Fibroblast of skin of right biceps (primary cell): ENCODE data around the gene DEDD.
A peak's percentile ranks its signal among the peaks of the same experiment; 100 is the strongest.

Experiments used
- DNase-seq: peaks from one replicate; pipeline ENCODE4 v3.0.0-alpha.2; 2013

Gene DEDD

GRCh38 chr1:161132410-161133219 lies at the start of gene DEDD:
Gene DEDD (minus strand): TSS chr1:161132667. CDS start chr1:161124462, 8,205 bp downstream.
- peak; percentile 98 for DNase-seq

- peak; percentile 70 for DNase-seq
Observed at GRCh38 chr1:161182214-161182613, 49.7 kb upstream of the DEDD start.

GRCh38 chr1:161180639-161181038 lies 48.2 kb upstream of the DEDD start:
- DNase-seq: peak; percentile 18

GRCh38 chr1:161179698-161180097 lies 47.2 kb upstream of the DEDD start:
- no peak for DNase-seq

- DNase-seq: no peak
Observed at GRCh38 chr1:161177936-161178244, 45.4 kb upstream of the DEDD start.

GRCh38 chr1:161177112-161177935 lies 44.9 kb upstream of the DEDD start, which contains the start of gene B4GALT3:
Gene B4GALT3 (minus strand): TSS chr1:161177507. CDS start chr1:161176060, 1,447 bp downstream.
- DNase-seq: peak; percentile 79

GRCh38 chr1:161176468-161177111 lies 44.1 kb upstream of the DEDD start:
- DNase-seq: no peak

GRCh38 chr1:161175771-161176453 lies 43.4 kb upstream of the DEDD start:
- DNase-seq: no peak

GRCh38 chr1:161174911-161175310 lies 42.4 kb upstream of the DEDD start:
- DNase-seq: no peak

- DNase-seq: no peak
Observed at GRCh38 chr1:161173711-161174110, 41.2 kb upstream of the DEDD start.

- DNase-seq: peak; percentile 90
Observed at GRCh38 chr1:161172776-161173376, 40.4 kb upstream of the DEDD start.

GRCh38 chr1:161172349-161172748 lies 39.9 kb upstream of the DEDD start:
- no peak for DNase-seq

GRCh38 chr1:161171696-161172095 lies 39.2 kb upstream of the DEDD start:
- DNase-seq: no peak

- DNase-seq: no peak
Observed at GRCh38 chr1:161171191-161171590, 38.7 kb upstream of the DEDD start.

GRCh38 chr1:161168906-161169305 lies 36.4 kb upstream of the DEDD start:
- DNase-seq: no peak

- DNase-seq: no peak
Observed at GRCh38 chr1:161166669-161167548, 34.4 kb upstream of the DEDD start.

- peak; percentile 97 for DNase-seq
Observed at GRCh38 chr1:161165742-161166668, 33.5 kb upstream of the DEDD start, which contains the start of gene PPOX. Gene PPOX (plus strand): TSS chr1:161166426. CDS start chr1:161166848, 422 bp downstream.

- no peak for DNase-seq
Observed at GRCh38 chr1:161164901-161165610, 32.6 kb upstream of the DEDD start.

- no peak for DNase-seq
Observed at GRCh38 chr1:161163793-161164192, 31.3 kb upstream of the DEDD start.
